ENCODE data around the gene SCGB3A1.

GRCh38 chr5:180575571-180575970, 15.7 kb downstream of the SCGB3A1 start:
- no peak for TF ChIP-seq EZH2phosphoT487 (IDR thresholded peaks at IDR 0.05; ENCODE audit: borderline replicate concordance, low read length)
- TF ChIP-seq, protein P1, sequence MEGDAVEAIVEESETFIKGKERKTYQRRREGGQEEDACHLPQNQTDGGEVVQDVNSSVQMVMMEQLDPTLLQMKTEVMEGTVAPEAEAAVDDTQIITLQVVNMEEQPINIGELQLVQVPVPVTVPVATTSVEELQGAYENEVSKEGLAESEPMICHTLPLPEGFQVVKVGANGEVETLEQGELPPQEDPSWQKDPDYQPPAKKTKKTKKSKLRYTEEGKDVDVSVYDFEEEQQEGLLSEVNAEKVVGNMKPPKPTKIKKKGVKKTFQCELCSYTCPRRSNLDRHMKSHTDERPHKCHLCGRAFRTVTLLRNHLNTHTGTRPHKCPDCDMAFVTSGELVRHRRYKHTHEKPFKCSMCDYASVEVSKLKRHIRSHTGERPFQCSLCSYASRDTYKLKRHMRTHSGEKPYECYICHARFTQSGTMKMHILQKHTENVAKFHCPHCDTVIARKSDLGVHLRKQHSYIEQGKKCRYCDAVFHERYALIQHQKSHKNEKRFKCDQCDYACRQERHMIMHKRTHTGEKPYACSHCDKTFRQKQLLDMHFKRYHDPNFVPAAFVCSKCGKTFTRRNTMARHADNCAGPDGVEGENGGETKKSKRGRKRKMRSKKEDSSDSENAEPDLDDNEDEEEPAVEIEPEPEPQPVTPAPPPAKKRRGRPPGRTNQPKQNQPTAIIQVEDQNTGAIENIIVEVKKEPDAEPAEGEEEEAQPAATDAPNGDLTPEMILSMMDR (conservative IDR thresholded peaks at IDR 0.05; ENCODE audit: low read depth, low read length) = no peak
